Sigmoid colon (tissue), 4 donors: ENCODE measurements around the gene OR10G3.

Experiments used
- EP300 ChIP-seq, 4 donors: sonication (generic); formaldehyde crosslinking; IDR thresholded peaks; one replicate each; pipeline ENCODE4 v1.6.1; 2017; ENCODE audit warnings: antibody characterized with exemption in 4 of 4
- POLR2A ChIP-seq, 2 donors: fragments of 450-650 bp; IDR thresholded peaks; one replicate each; pipeline ENCODE4 v1.6.1; 2016; ENCODE audit warnings: antibody characterized with exemption in 2 of 2, mild to moderate bottlenecking in 2 of 2, moderate library complexity in 2 of 2
- POLR2AphosphoS5 ChIP-seq, 4 donors: sonication (generic); formaldehyde crosslinking; IDR thresholded peaks; one replicate each; pipeline ENCODE4 v1.6.1; 2017; ENCODE audit warnings: antibody characterized with exemption in 4 of 4
- TF ChIP-seq, protein P1 (sequence below), 4 experiments: fragments of 450-650 bp in 3 of 4; fragments of 200-600 bp in 1 of 4; IDR thresholded peaks; one replicate each; pipeline ENCODE4 v1.5.1; 2016 to 2019; ENCODE audit warnings: antibody characterized with exemption in 4 of 4, mild to moderate bottlenecking in 3 of 4, moderate library complexity in 2 of 4

GRCh38 chr14:21553266-21553665 lies 26.6 kb downstream of the OR10G3 start:
- TF ChIP-seq POLR2A (IDR thresholded peaks at IDR 0.05) (no peak), POLR2AphosphoS5 (IDR thresholded peaks at IDR 0.05) (no peak), EP300 (IDR thresholded peaks at IDR 0.05) (no peak)
- TF ChIP-seq, protein P1, sequence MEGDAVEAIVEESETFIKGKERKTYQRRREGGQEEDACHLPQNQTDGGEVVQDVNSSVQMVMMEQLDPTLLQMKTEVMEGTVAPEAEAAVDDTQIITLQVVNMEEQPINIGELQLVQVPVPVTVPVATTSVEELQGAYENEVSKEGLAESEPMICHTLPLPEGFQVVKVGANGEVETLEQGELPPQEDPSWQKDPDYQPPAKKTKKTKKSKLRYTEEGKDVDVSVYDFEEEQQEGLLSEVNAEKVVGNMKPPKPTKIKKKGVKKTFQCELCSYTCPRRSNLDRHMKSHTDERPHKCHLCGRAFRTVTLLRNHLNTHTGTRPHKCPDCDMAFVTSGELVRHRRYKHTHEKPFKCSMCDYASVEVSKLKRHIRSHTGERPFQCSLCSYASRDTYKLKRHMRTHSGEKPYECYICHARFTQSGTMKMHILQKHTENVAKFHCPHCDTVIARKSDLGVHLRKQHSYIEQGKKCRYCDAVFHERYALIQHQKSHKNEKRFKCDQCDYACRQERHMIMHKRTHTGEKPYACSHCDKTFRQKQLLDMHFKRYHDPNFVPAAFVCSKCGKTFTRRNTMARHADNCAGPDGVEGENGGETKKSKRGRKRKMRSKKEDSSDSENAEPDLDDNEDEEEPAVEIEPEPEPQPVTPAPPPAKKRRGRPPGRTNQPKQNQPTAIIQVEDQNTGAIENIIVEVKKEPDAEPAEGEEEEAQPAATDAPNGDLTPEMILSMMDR (IDR thresholded peaks at IDR 0.05) = no peak
